ENCODE results near the gene GREB1.

GREB1 gene

GRCh38 chr2:11663427-11663826 lies 129.6 kb downstream of the GREB1 start (continued):
- TF ChIP-seq GLIS2 (tag by site-specific recombination; IDR thresholded peaks at IDR 0.05) (no peak), ZNF629 (tag by site-specific recombination; IDR thresholded peaks at IDR 0.05) (peak; percentile 45; the same call in 1 of the 2 replicates), ZNF600 (tag by site-specific recombination; IDR thresholded peaks at IDR 0.05) (0 out of 2 replicates have a peak, but pooled peaks have one; percentile 29), ZNF398 (tag by site-specific recombination; IDR thresholded peaks at IDR 0.05) (0 out of 2 replicates have a peak, but pooled peaks have one; percentile 11), ZNF350 (tag by site-specific recombination; IDR thresholded peaks at IDR 0.05) (no peak), ZBTB21 (tag by site-specific recombination; IDR thresholded peaks at IDR 0.05) (no peak), ZNF175 (tag by site-specific recombination; IDR thresholded peaks at IDR 0.05) (no peak), ZNF560 (tag by site-specific recombination; IDR thresholded peaks at IDR 0.05; ENCODE audit: borderline replicate concordance) (no peak), ZFP69B (tag by site-specific recombination; IDR thresholded peaks at IDR 0.05) (peak; percentile 65; the same call in 1 of the 2 replicates), ZNF777 (tag by site-specific recombination; IDR thresholded peaks at IDR 0.05; ENCODE audit: borderline replicate concordance) (no peak), ZNF157 (tag by site-specific recombination; IDR thresholded peaks at IDR 0.05) (no peak), ZNF548 (tag by site-specific recombination; IDR thresholded peaks at IDR 0.05) (no peak), ZNF24 (tag by site-specific recombination; IDR thresholded peaks at IDR 0.05) (peak; percentile 52; the same call in 1 of the 2 replicates), ZNF26 (tag by site-specific recombination; IDR thresholded peaks at IDR 0.05) (no peak), RBAK (tag by site-specific recombination; IDR thresholded peaks at IDR 0.05) (no peak), ZNF426 (tag by site-specific recombination; IDR thresholded peaks at IDR 0.05) (no peak), ZNF510 (tag by site-specific recombination; IDR thresholded peaks at IDR 0.05; ENCODE audit: insufficient replicate concordance) (no peak), ZNF561 (tag by site-specific recombination; IDR thresholded peaks at IDR 0.05; ENCODE audit: borderline replicate concordance) (no peak), ZNF654 (tag by site-specific recombination; IDR thresholded peaks at IDR 0.05; ENCODE audit: low read depth) (no peak), AEBP2 (tag by site-specific recombination; IDR thresholded peaks at IDR 0.05; ENCODE audit: borderline replicate concordance) (no peak)
- TF ChIP-seq, protein P1, sequence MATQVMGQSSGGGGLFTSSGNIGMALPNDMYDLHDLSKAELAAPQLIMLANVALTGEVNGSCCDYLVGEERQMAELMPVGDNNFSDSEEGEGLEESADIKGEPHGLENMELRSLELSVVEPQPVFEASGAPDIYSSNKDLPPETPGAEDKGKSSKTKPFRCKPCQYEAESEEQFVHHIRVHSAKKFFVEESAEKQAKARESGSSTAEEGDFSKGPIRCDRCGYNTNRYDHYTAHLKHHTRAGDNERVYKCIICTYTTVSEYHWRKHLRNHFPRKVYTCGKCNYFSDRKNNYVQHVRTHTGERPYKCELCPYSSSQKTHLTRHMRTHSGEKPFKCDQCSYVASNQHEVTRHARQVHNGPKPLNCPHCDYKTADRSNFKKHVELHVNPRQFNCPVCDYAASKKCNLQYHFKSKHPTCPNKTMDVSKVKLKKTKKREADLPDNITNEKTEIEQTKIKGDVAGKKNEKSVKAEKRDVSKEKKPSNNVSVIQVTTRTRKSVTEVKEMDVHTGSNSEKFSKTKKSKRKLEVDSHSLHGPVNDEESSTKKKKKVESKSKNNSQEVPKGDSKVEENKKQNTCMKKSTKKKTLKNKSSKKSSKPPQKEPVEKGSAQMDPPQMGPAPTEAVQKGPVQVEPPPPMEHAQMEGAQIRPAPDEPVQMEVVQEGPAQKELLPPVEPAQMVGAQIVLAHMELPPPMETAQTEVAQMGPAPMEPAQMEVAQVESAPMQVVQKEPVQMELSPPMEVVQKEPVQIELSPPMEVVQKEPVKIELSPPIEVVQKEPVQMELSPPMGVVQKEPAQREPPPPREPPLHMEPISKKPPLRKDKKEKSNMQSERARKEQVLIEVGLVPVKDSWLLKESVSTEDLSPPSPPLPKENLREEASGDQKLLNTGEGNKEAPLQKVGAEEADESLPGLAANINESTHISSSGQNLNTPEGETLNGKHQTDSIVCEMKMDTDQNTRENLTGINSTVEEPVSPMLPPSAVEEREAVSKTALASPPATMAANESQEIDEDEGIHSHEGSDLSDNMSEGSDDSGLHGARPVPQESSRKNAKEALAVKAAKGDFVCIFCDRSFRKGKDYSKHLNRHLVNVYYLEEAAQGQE (tag by site-specific recombination; IDR thresholded peaks at IDR 0.05), result no peak
- TF ChIP-seq, protein P2, sequence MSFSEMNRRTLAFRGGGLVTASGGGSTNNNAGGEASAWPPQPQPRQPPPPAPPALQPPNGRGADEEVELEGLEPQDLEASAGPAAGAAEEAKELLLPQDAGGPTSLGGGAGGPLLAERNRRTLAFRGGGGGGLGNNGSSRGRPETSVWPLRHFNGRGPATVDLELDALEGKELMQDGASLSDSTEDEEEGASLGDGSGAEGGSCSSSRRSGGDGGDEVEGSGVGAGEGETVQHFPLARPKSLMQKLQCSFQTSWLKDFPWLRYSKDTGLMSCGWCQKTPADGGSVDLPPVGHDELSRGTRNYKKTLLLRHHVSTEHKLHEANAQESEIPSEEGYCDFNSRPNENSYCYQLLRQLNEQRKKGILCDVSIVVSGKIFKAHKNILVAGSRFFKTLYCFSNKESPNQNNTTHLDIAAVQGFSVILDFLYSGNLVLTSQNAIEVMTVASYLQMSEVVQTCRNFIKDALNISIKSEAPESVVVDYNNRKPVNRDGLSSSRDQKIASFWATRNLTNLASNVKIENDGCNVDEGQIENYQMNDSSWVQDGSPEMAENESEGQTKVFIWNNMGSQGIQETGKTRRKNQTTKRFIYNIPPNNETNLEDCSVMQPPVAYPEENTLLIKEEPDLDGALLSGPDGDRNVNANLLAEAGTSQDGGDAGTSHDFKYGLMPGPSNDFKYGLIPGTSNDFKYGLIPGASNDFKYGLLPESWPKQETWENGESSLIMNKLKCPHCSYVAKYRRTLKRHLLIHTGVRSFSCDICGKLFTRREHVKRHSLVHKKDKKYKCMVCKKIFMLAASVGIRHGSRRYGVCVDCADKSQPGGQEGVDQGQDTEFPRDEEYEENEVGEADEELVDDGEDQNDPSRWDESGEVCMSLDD (tag by site-specific recombination; IDR thresholded peaks at IDR 0.05), result no peak
- TF ChIP-seq, protein P3, sequence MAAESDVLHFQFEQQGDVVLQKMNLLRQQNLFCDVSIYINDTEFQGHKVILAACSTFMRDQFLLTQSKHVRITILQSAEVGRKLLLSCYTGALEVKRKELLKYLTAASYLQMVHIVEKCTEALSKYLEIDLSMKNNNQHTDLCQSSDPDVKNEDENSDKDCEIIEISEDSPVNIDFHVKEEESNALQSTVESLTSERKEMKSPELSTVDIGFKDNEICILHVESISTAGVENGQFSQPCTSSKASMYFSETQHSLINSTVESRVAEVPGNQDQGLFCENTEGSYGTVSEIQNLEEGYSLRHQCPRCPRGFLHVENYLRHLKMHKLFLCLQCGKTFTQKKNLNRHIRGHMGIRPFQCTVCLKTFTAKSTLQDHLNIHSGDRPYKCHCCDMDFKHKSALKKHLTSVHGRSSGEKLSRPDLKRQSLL (tag by site-specific recombination; IDR thresholded peaks at IDR 0.05), result no peak
- TF ChIP-seq, protein P4, sequence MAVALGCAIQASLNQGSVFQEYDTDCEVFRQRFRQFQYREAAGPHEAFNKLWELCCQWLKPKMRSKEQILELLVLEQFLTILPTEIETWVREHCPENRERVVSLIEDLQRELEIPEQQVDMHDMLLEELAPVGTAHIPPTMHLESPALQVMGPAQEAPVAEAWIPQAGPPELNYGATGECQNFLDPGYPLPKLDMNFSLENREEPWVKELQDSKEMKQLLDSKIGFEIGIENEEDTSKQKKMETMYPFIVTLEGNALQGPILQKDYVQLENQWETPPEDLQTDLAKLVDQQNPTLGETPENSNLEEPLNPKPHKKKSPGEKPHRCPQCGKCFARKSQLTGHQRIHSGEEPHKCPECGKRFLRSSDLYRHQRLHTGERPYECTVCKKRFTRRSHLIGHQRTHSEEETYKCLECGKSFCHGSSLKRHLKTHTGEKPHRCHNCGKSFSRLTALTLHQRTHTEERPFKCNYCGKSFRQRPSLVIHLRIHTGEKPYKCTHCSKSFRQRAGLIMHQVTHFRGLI (tag by site-specific recombination; IDR thresholded peaks at IDR 0.05), result no peak
- TF ChIP-seq, protein P5, sequence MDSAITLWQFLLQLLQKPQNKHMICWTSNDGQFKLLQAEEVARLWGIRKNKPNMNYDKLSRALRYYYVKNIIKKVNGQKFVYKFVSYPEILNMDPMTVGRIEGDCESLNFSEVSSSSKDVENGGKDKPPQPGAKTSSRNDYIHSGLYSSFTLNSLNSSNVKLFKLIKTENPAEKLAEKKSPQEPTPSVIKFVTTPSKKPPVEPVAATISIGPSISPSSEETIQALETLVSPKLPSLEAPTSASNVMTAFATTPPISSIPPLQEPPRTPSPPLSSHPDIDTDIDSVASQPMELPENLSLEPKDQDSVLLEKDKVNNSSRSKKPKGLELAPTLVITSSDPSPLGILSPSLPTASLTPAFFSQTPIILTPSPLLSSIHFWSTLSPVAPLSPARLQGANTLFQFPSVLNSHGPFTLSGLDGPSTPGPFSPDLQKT (IDR thresholded peaks at IDR 0.05; ENCODE audit: borderline replicate concordance, low read depth, low read length), result no peak
